WERI-Rb-1 (cell line): ENCODE results near the gene GSN.

Experiments used
- DNase-seq: peaks from one replicate; pipeline ENCODE4 v3.0.0-alpha.2; 2020
- H3K27ac ChIP-seq: fragments of 250-450 bp; sonication (Bioruptor Pico); 2 replicates; pipeline ENCODE4 v1.5.1; 2020; ENCODE audit warnings: mild to moderate bottlenecking, moderate library complexity
- H3K27me3 ChIP-seq: fragments of 250-450 bp; sonication (Bioruptor Pico); 2 replicates; pipeline ENCODE4 v1.5.1; 2021; ENCODE audit warnings: mild to moderate bottlenecking, low read depth, moderate library complexity; ENCODE audit not compliant: insufficient read depth, severe bottlenecking
- H3K36me3 ChIP-seq: fragments of 250-450 bp; sonication (Bioruptor Pico); 2 replicates; pipeline ENCODE4 v1.5.1; 2020; ENCODE audit warnings: mild to moderate bottlenecking, moderate library complexity
- H3K4me3 ChIP-seq: 2 replicates; pipeline ENCODE4 v1.5.1; 2011; ENCODE audit warnings: low read depth, mild to moderate bottlenecking, control low read depth, low read length
- H3K9me3 ChIP-seq: fragments of 250-450 bp; sonication (Bioruptor Pico); 2 replicates; pipeline ENCODE4 v1.5.1; 2021; ENCODE audit warnings: mild to moderate bottlenecking, moderate library complexity; ENCODE audit not compliant: severe bottlenecking
- CTCF ChIP-seq: IDR thresholded peaks from 2 replicates; pipeline ENCODE4 v1.5.1; 2011; ENCODE audit warnings: low read depth, mild to moderate bottlenecking, control low read depth, inconsistent platforms, low read length

The GSN gene

GRCh38 chr9:121260457-121261106 lies 7.4 kb upstream of the GSN start:
- no peak overlapping the region for H3K27ac ChIP-seq
- TF ChIP-seq CTCF = no peak
- DNase-seq = no peak
- H3K27me3 ChIP-seq = no peaks in the 10 kb centered on the region
- no peak overlapping the region for H3K4me3 ChIP-seq
- no peaks in the 10 kb centered on the region for H3K9me3 ChIP-seq
- no peaks in the 10 kb centered on the region for H3K36me3 ChIP-seq

GRCh38 chr9:121261107-121261460 lies 6.9 kb upstream of the GSN start:
- Histone ChIP-seq H3K27ac (peak overlapping the region; percentile 16), H3K27me3 (no peaks in the 10 kb centered on the region), H3K4me3 (no peak overlapping the region), H3K36me3 (no peaks in the 10 kb centered on the region), H3K9me3 (no peaks in the 10 kb centered on the region)
- DNase-seq = peak; percentile 73
- TF ChIP-seq CTCF = no peak

GRCh38 chr9:121261755-121262154 lies 6.2 kb upstream of the GSN start:
- Histone ChIP-seq H3K4me3 (no peak overlapping the region), H3K9me3 (no peaks in the 10 kb centered on the region), H3K27me3 (no peaks in the 10 kb centered on the region), H3K36me3 (no peaks in the 10 kb centered on the region), H3K27ac (no peak overlapping the region; the same call in 1 of the 2 replicates)
- TF ChIP-seq CTCF = no peak
- no peak for DNase-seq

GRCh38 chr9:121262423-121262822 lies 5.5 kb upstream of the GSN start:
- DNase-seq = no peak
- Histone ChIP-seq H3K9me3 (no peaks in the 10 kb centered on the region), H3K4me3 (no peak overlapping the region), H3K36me3 (no peaks in the 10 kb centered on the region), H3K27me3 (no peaks in the 10 kb centered on the region), H3K27ac (no peak overlapping the region)
- TF ChIP-seq CTCF = no peak

GRCh38 chr9:121262953-121263352 lies 5.0 kb upstream of the GSN start:
- no peaks in the 10 kb centered on the region for H3K27me3 ChIP-seq
- TF ChIP-seq CTCF = no peak
- H3K27ac ChIP-seq = no peak overlapping the region

GRCh38 chr9:121266356-121266755 lies 1.6 kb upstream of the GSN start:
- H3K27ac ChIP-seq = no peak overlapping the region
- no peak for TF ChIP-seq CTCF
- no peaks in the 10 kb centered on the region for H3K36me3 ChIP-seq
- H3K27me3 ChIP-seq = no peaks in the 10 kb centered on the region
- no peak overlapping the region for H3K4me3 ChIP-seq
- no peak for DNase-seq
- no peaks in the 10 kb centered on the region for H3K9me3 ChIP-seq

More at GRCh38 chr9:121262953-121263352, 5.0 kb upstream of the GSN start:
- no peaks in the 10 kb centered on the region for H3K9me3 ChIP-seq
- H3K4me3 ChIP-seq = no peak overlapping the region
- no peak for DNase-seq
- H3K36me3 ChIP-seq = no peaks in the 10 kb centered on the region
